ENCODE data around the gene PILRB. TPM values are rescaled to one million over a fixed set of nuclear protein-coding genes. Genes with fewer than 3 reads are reported as not detected.

The PILRB gene
- total and polyA plus RNA-seq, 7 donors = 11.2 to 19.2 (median 13.4) TPM

GRCh38 chr7:100400041-100400440 is 42.1 kb downstream of the PILRB start:
- H3K27ac ChIP-seq = no peak overlapping the region
- WGBS, 3 donors = 97 to 100% (median 99%) methylated on average over 3 of the region's 3 CpGs
- H3K4me3 ChIP-seq = no peak overlapping the region
- TF ChIP-seq, protein P1, sequence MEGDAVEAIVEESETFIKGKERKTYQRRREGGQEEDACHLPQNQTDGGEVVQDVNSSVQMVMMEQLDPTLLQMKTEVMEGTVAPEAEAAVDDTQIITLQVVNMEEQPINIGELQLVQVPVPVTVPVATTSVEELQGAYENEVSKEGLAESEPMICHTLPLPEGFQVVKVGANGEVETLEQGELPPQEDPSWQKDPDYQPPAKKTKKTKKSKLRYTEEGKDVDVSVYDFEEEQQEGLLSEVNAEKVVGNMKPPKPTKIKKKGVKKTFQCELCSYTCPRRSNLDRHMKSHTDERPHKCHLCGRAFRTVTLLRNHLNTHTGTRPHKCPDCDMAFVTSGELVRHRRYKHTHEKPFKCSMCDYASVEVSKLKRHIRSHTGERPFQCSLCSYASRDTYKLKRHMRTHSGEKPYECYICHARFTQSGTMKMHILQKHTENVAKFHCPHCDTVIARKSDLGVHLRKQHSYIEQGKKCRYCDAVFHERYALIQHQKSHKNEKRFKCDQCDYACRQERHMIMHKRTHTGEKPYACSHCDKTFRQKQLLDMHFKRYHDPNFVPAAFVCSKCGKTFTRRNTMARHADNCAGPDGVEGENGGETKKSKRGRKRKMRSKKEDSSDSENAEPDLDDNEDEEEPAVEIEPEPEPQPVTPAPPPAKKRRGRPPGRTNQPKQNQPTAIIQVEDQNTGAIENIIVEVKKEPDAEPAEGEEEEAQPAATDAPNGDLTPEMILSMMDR (IDR thresholded peaks at IDR 0.05) = no peak
- peaks cover 0 to 11% of the 10 kb centered on the region in 2 donors for H3K36me3 ChIP-seq (ENCODE audit: insufficient read depth in 1 of 2, low read depth in 1 of 2)
- DNase-seq = no peak
- H3K27me3 ChIP-seq (ENCODE audit: insufficient read depth in 3 of 3, low read length in 2 of 3) = no peaks in the 10 kb centered on the region
- intact Hi-C loops (cut with DNase I) = no loop called here
- ATAC-seq = no peak
- no peaks in the 10 kb centered on the region for H3K4me1 ChIP-seq
- H3K9me3 ChIP-seq = no peaks in the 10 kb centered on the region

GRCh38 chr7:100400656-100401055 is 42.7 kb downstream of the PILRB start:
- H3K4me3 ChIP-seq = no peak overlapping the region
- H3K36me3 ChIP-seq (ENCODE audit: insufficient read depth in 1 of 2, low read depth in 1 of 2) = peaks cover 0 to 11% of the 10 kb centered on the region in 2 donors
- no peaks in the 10 kb centered on the region for H3K4me1 ChIP-seq
- TF ChIP-seq, protein P1 (IDR thresholded peaks at IDR 0.05) = no peak
- WGBS, 3 donors = 74 to 81% (median 80%) methylated on average over 11 of the region's 11 CpGs
- H3K9me3 ChIP-seq = no peaks in the 10 kb centered on the region
- no peak overlapping the region for H3K27ac ChIP-seq
- H3K27me3 ChIP-seq (ENCODE audit: insufficient read depth in 3 of 3, low read length in 2 of 3) = no peaks in the 10 kb centered on the region
- DNase-seq (no peak), ATAC-seq (no peak)
- intact Hi-C loops (cut with DNase I) = no loop called here

DNA sequence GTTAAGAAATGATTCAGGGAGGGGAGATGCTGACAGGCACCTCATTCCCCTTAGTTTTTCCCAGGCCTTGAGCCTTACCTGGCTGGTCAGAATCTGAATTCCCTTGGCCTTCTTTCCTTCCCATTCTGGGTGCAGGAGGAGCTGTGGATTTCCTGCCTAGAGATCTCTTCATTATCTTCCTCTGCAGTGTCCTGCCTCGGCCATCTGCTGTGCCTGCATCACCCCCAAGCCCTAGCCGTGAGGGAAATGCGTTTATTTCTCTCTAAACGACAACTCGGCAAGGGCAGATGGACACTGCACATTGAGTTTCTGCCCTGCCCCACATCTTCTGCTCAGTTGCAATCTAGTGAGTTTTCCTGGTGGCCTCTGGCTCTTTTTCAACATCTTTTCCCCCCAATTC is 43.9 kb downstream of the PILRB start:
- no peak for DNase-seq

GRCh38 chr7:100402241-100402640 is 44.3 kb downstream of the PILRB start:
- intact Hi-C loops (cut with DNase I) = no loop called here

More for the DNA sequence above, 43.9 kb downstream of the PILRB start:
- Histone ChIP-seq H3K4me3 (no peak overlapping the region), H3K9me3 (no peaks in the 10 kb centered on the region), H3K4me1 (no peaks in the 10 kb centered on the region), H3K27me3 (ENCODE audit: insufficient read depth in 3 of 3, low read length in 2 of 3) (no peaks in the 10 kb centered on the region), H3K36me3 (ENCODE audit: insufficient read depth in 1 of 2, low read depth in 1 of 2) (peaks cover 0 to 11% of the 10 kb centered on the region in 2 donors), H3K27ac (no peak overlapping the region)
- ATAC-seq = no peak
- TF ChIP-seq, protein P1 (IDR thresholded peaks at IDR 0.05) = no peak
- 68 to 79% (median 78%) methylated on average over 5 of the region's 5 CpGs for WGBS, 3 donors
- intact Hi-C loops (cut with DNase I) = no loop called here

More at GRCh38 chr7:100402241-100402640, 44.3 kb downstream of the PILRB start:
- Histone ChIP-seq H3K4me3 (no peak overlapping the region), H3K27ac (no peak overlapping the region), H3K9me3 (no peaks in the 10 kb centered on the region), H3K27me3 (ENCODE audit: insufficient read depth in 3 of 3, low read length in 2 of 3) (no peaks in the 10 kb centered on the region), H3K36me3 (ENCODE audit: insufficient read depth in 1 of 2, low read depth in 1 of 2) (peaks cover 0 to 11% of the 10 kb centered on the region in 2 donors), H3K4me1 (no peaks in the 10 kb centered on the region)
- ATAC-seq (no peak), DNase-seq (no peak)
- TF ChIP-seq, protein P1 (IDR thresholded peaks at IDR 0.05) = no peak
- WGBS, 3 donors = 96 to 100% (median 98%) methylated on average over 2 of the region's 2 CpGs

Data from psoas muscle (tissue), 8 donors.